ENCODE results near the gene EME2.

DNA sequence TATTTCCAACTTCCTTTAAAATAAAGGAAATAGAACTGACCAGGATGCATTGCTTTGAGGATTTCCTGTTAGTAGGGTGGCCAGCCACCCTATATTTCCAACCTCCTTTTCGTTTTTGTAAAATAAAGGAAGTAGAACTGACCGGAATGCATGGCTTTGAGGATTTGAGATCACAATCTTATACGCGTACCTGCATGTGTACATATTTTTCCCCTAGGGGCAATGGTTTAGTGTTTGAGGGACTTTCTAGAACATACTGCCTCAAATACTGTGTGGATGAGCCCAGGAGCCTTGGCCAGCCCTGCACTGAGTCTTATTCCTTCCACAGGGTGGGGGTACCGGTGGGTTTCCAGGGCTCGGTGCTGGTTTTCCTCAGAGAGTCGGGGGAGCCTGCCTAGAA, 41.0 kb upstream of the EME2 start:
- TF ChIP-seq EP300 (IDR thresholded peaks at IDR 0.05; ENCODE audit: borderline replicate concordance) (no peak), YY1 (IDR thresholded peaks at IDR 0.05; ENCODE audit: low read depth) (no peak), TAF1 (IDR thresholded peaks at IDR 0.05; ENCODE audit: low read depth) (no peak), TEAD4 (IDR thresholded peaks at IDR 0.05) (no peak), RAD21 (IDR thresholded peaks at IDR 0.05; ENCODE audit: low read depth) (no peak), CREB1 (IDR thresholded peaks at IDR 0.05; ENCODE audit: low read depth) (no peak)
- TF ChIP-seq, protein P1, sequence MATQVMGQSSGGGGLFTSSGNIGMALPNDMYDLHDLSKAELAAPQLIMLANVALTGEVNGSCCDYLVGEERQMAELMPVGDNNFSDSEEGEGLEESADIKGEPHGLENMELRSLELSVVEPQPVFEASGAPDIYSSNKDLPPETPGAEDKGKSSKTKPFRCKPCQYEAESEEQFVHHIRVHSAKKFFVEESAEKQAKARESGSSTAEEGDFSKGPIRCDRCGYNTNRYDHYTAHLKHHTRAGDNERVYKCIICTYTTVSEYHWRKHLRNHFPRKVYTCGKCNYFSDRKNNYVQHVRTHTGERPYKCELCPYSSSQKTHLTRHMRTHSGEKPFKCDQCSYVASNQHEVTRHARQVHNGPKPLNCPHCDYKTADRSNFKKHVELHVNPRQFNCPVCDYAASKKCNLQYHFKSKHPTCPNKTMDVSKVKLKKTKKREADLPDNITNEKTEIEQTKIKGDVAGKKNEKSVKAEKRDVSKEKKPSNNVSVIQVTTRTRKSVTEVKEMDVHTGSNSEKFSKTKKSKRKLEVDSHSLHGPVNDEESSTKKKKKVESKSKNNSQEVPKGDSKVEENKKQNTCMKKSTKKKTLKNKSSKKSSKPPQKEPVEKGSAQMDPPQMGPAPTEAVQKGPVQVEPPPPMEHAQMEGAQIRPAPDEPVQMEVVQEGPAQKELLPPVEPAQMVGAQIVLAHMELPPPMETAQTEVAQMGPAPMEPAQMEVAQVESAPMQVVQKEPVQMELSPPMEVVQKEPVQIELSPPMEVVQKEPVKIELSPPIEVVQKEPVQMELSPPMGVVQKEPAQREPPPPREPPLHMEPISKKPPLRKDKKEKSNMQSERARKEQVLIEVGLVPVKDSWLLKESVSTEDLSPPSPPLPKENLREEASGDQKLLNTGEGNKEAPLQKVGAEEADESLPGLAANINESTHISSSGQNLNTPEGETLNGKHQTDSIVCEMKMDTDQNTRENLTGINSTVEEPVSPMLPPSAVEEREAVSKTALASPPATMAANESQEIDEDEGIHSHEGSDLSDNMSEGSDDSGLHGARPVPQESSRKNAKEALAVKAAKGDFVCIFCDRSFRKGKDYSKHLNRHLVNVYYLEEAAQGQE (IDR thresholded peaks at IDR 0.05; ENCODE audit: low read depth): no peak
- TF ChIP-seq, protein P2, sequence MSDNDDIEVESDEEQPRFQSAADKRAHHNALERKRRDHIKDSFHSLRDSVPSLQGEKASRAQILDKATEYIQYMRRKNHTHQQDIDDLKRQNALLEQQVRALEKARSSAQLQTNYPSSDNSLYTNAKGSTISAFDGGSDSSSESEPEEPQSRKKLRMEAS (IDR thresholded peaks at IDR 0.05): no peak

Measured in Ishikawa (cell line).